Fibroblast of mammary gland (primary cell): ENCODE data around the gene STARD9.

ENCODE experiments used
- DNase-seq: peaks from one replicate; pipeline ENCODE4 v3.0.0-alpha.2; 2010; ENCODE audit warnings: low read depth
- H3K4me3 ChIP-seq: 2 replicates; pipeline ENCODE4 v1.5.1; 2011; ENCODE audit warnings: low read depth, mild to moderate bottlenecking, low read length, moderate library complexity; ENCODE audit not compliant: control insufficient read depth
- TF ChIP-seq, protein P1 (sequence below): conservative IDR thresholded peaks from 2 replicates; pipeline ENCODE4 v1.5.1; 2011; ENCODE audit warnings: low read depth, low read length, inconsistent platforms; ENCODE audit not compliant: control insufficient read depth, insufficient read depth

The STARD9 gene

DNA sequence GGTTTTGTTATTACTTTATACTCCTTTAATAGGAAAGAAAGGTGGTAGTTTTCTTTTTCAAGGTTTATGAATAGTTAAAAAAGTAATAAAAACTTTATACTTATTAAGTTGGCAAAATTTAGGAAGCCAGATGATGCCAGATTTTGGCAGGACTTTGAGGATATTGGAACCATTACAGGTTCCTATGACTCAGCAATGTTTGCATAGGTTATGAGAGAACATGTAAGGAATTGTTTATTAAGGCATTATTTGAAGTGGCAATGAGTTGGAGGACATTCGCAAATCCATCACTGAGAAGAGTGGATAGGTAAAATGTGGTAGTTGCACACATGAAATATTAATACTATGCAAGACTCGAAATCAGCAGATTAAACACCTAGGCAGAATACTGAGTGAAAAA lies 131.7 kb downstream of the STARD9 start:
- TF ChIP-seq, protein P1, sequence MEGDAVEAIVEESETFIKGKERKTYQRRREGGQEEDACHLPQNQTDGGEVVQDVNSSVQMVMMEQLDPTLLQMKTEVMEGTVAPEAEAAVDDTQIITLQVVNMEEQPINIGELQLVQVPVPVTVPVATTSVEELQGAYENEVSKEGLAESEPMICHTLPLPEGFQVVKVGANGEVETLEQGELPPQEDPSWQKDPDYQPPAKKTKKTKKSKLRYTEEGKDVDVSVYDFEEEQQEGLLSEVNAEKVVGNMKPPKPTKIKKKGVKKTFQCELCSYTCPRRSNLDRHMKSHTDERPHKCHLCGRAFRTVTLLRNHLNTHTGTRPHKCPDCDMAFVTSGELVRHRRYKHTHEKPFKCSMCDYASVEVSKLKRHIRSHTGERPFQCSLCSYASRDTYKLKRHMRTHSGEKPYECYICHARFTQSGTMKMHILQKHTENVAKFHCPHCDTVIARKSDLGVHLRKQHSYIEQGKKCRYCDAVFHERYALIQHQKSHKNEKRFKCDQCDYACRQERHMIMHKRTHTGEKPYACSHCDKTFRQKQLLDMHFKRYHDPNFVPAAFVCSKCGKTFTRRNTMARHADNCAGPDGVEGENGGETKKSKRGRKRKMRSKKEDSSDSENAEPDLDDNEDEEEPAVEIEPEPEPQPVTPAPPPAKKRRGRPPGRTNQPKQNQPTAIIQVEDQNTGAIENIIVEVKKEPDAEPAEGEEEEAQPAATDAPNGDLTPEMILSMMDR: no peak

DNA sequence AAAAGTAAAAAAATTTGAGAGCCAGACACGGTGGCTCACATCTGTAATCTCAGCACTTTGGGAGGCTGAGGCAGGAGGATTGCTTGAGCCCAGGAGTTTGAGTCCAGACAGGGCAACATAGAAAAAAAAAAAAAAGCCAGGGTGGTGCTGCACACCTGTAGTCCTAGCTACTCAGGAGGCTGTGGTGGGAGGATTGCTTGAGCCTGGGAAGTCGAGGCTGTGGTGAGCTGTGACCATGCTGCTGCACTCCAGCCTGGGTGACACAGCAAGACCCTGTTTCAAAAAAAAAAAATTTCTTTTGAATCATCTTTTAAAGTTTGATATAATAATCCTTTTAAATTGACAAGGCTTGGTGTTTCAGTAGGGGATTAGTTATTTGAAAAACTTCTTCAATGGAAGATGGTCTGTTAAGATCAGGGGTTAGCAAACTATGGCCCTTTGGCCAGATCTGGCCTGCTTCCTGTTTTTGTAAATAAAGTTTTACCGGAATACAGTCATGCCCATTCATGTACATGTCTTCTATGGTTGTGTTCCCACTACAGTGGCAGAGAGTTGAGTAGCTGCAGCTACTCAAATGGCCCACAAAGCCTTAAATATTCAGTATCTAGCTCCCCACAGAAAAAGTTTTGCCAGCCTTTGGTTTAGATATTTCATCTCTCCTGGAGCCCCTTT lies 132.6 kb downstream of the STARD9 start:
- peak; percentile 4 for DNase-seq
- no peak overlapping the region for H3K4me3 ChIP-seq
- TF ChIP-seq, protein P1: no peak

More for the DNA sequence above, 131.7 kb downstream of the STARD9 start:
- peak; percentile 73 for DNase-seq
- H3K4me3 ChIP-seq: no peak overlapping the region

DNA sequence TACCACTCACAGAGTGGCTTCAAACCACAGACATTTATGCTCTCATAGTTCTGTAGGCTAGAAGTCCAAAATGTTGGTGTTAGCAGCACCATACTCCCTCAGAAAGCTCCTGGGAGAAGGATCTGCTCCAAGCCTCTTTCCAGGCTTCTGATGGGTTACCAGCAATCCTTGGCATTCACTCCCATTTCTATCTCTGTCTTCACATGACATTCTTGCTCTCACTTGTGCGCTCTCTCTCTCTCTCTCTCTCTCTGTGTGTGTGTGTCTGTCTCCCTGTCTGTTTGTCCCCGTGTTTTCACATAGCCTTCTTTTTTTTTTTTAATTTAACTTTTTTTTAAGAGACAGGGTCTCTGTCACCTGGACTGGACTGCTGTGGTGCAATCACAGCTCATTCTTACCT lies 135.3 kb downstream of the STARD9 start:
- no peak overlapping the region for H3K4me3 ChIP-seq
- no peak for DNase-seq
- TF ChIP-seq, protein P1: no peak

DNA sequence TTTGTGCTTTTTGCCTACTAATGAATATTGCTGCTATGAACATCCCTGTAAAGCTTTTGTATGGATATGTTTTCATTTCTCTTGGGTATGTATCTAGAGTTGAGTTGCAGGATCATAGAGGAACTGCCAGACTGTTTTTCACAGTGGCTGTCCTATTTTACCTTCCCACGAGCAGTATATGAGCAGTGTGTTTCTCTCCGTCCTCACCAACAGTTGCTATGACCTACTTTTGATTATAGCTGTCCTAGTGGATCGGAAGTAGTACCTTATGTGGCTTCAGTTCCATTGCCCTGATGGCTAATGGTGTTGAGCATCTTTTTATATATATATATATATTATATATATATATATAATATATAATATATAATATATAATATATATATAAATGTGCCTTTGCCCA lies 136.3 kb downstream of the STARD9 start:
- no peak overlapping the region for H3K4me3 ChIP-seq
- DNase-seq: no peak
- TF ChIP-seq, protein P1: no peak

DNA sequence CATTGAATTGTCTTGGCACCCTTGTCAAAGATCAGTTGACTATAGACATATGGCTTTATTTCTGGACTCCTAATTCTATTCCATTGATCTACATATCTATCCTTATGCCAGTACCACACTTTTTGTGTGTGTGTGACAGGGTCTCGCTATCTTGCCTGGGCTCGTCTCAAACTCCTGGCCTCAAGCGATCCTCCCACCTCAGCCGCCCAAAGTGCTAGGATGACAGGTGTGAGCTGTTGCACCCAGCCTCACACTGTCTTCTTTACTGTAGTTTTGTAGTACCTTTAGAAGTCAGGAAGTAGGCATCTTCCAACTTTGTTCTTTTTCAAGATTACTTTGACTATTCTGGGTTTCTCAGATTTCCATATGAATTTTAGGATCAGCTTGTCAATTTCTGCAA lies 137.2 kb downstream of the STARD9 start:
- TF ChIP-seq, protein P1: no peak
- H3K4me3 ChIP-seq: no peak overlapping the region

DNA sequence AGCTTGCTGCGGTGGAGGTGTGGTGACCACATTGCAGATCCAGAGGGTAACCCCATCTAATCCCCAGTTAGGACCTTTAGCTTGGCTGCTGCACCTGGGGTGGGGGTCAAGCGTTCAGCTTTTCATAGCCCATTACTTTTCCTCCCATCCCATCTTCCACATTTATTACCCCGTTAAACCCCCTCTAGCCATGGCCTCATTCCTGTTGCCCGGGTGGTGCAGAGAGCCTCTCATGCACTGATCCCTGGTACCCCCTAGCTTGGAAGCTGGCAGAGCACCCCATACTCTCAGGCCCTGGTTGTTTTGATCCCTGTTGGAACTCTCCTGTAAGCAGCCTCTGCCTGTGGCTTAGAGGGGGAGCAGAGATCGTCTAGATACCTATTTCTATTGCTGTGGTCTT lies 140.7 kb downstream of the STARD9 start:
- H3K4me3 ChIP-seq: no peak overlapping the region
- TF ChIP-seq, protein P1: no peak
- no peak for DNase-seq

More for the DNA sequence above, 137.2 kb downstream of the STARD9 start:
- DNase-seq: no peak
